GM18519 (cell line): ENCODE data around the gene SV2C.

ENCODE experiments used
- ATAC-seq: cut with Tn5 transposase; IDR thresholded peaks from one replicate; pipeline ENCODE4 v1.9.1; 2021; ENCODE audit warnings: mild to moderate bottlenecking, moderate library complexity; ENCODE audit not compliant: unreplicated experiment, low FRiP score

SV2C gene

GRCh38 chr5:76400466-76400865, 317.3 kb downstream of the SV2C start:
- no peak for ATAC-seq

GRCh38 chr5:76401801-76402250, 318.6 kb downstream of the SV2C start:
- no peak for ATAC-seq

GRCh38 chr5:76402251-76402885, 319.2 kb downstream of the SV2C start:
- peak; percentile 19 for ATAC-seq

GRCh38 chr5:76402886-76403765, 319.9 kb downstream of the SV2C start, which contains the start of gene IQGAP2:
IQGAP2 (plus strand) TSS chr5:76403285; CDS start chr5:76403546, 261 bp downstream.
- ATAC-seq, result peak; percentile 44
